ENCODE results near the gene GMPPA.

Gene GMPPA

DNA sequence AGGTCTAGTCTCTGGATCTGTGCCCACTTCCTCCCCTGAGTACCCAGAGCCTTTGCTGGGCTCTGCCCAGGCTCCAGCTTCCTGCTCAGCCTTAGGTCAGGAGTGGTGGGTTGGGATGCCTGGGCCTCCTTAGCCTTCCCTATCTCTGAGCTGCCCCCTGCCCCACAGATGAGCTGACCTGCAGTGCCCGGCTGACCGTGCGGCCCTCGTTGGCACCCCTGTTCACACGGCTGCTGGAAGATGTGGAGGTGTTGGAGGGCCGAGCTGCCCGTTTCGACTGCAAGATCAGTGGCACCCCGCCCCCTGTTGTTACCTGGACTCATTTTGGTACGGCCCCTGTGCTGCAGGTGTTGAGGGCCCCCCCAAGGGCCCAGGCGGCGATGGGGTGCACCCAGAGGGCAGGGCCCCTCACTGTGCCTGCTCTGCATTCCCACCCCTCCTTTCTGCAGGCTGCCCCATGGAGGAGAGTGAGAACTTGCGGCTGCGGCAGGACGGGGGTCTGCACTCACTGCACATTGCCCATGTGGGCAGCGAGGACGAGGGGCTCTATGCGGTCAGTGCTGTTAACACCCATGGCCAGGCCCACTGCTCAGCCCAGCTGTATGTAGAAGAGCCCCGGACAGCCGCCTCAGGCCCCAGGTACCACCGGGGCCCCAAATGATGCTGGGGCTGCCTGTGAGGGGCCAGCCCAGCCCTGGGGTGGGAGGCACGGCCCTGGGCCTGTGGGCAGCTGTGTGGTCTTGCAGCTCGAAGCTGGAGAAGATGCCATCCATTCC, 30.1 kb upstream of the GMPPA start:
- DNase-seq (ENCODE audit: low spot score): no peak

DNA sequence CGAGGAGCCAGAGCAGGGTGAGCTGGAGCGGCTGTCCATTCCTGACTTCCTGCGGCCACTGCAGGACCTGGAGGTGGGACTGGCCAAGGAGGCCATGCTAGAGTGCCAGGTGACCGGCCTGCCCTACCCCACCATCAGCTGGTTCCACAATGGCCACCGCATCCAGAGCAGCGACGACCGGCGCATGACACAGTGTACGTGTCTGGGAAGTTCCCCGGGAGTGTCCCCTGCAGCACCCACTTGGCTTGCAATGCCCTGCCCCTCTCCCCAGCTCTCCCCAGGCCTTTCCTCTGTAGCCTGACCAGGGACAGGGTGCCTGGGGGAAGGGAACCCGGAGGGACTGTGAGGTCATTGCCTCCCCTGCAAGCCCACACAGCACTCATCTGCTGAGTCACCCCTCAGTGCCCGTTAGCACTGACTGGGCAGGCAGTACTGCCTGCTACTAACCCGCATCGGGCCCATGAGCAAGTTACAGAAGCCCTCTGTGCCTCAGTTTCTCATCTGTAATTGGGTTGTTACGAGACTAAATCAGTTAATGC, 29.4 kb upstream of the GMPPA start:
- DNase-seq (ENCODE audit: low spot score): no peak

DNA sequence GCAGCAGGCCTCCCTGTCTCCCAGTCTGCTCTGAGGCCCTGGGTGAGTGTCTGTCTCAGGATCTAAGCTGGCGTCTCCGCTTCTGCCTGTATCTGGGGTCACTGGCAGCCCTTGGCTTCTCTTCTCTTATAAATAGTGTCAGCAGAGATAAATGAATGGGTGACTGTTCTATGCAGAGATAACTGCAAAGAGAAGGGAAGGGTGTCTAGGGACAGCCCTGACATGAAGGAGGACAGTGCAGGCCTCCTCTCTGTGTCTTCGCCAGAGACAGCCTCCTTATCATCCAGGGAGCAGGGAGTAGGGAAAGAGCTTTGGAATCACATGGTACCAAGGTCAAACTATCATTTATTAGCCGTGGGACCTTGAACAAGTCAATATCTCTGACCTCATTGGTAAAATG, 28.3 kb upstream of the GMPPA start:
- no peak for DNase-seq (ENCODE audit: low spot score)

DNA sequence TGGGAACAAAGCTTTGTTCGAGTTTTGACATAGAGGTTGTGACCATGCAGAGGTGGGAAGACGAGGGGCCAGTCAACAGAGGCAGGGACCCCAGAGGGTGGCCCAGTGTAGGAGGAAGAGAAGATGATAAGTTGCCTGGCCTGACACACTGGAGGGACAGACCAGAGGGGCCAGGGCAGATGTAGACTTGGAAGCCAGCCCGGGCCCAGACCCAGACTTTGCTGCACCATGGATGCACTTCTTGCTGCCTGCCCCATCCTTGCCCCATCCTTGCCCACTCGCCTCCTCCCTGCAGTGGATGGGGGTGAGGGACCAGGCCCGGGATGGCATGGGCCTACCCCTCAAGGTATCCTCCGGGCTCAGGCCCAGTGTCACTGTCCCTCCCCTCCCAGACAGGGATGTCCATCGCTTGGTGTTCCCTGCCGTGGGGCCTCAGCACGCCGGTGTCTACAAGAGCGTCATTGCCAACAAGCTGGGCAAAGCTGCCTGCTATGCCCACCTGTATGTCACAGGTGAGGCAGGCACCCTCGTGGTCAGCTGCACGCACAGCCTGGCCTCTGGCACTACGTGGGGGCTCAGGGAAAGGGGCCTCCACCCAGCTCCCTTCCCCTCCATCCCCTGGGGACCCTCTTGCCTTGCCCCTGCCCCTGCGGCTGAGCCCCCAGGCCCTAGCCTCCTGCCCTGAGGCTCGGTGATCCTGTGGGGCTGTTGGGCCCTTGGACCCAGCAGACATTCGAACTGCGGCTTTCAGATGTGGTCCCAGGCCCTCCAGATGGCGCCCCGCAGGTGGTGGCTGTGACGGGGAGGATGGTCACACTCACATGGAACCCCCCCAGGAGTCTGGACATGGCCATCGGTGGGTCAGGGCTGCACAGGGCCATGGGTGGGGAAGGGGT, 27.0 kb upstream of the GMPPA start:
- DNase-seq (ENCODE audit: low spot score): no peak

DNA sequence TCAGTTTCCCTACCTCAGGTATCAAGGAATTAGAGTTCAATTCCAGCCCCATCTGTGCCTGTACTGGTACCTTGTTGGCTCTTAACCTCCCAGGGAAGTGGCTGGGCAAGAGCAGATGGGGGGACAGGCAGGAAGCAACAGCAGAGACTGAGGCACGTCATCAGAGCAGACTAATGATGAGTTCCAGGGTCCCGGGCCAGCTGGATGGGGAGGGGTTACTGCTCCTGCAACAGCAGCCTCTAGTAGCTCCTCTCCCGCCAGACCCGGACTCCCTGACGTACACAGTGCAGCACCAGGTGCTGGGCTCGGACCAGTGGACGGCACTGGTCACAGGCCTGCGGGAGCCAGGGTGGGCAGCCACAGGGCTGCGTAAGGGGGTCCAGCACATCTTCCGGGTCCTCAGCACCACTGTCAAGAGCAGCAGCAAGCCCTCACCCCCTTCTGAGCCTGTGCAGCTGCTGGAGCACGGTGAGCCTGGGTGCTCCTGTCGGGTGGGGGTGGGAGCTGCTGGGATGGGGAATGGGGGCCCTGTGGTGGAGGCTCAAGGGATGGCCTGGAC, 26.0 kb upstream of the GMPPA start:
- no peak for DNase-seq (ENCODE audit: low spot score)

DNA sequence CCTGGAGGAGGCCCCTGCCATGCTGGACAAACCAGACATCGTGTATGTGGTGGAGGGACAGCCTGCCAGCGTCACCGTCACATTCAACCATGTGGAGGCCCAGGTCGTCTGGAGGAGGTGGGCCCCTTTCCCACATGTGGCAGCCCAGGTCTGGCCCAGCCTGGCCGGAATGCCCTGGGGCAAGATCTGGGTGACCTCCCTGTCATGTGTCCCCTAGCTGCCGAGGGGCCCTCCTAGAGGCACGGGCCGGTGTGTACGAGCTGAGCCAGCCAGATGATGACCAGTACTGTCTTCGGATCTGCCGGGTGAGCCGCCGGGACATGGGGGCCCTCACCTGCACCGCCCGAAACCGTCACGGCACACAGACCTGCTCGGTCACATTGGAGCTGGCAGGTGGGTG, 25.2 kb upstream of the GMPPA start:
- no peak for DNase-seq (ENCODE audit: low spot score)

DNA sequence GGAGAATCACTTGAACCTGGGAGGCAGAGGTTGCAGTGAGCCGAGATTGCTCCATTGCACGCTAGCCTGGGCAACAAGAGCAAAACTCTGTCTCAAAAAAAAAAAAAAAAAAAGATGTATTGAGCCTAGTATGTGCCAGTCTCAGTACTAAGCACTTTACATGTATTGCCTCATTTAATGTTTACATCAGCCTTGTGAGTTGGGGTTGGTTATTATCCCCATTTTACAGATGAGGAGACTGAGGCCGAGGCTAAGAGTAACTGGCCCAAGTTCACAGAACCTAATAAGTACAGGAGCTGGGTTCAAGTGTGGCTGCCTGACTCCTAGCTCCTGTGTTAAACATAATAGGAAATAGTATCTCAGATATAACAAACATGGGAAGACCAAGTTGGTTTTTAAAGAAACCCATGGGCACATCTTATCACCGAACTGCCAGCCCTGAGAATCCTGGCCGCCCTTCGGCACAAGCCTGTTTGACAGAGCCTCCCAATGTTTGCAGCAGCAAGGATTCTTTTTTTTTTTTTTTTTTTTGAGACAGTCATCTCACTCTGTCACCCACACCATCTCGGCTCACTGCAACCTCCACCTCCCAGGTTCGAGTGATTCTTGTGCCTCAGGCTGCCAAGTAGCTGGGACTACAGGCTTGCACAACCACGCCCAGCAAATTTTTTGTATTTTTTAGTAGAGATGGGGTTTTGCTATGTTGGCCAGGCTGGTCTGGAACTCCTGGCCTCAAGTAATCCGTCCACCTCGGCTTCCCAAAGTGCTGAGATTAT, 24.2 kb upstream of the GMPPA start:
- DNase-seq (ENCODE audit: low spot score): no peak

DNA sequence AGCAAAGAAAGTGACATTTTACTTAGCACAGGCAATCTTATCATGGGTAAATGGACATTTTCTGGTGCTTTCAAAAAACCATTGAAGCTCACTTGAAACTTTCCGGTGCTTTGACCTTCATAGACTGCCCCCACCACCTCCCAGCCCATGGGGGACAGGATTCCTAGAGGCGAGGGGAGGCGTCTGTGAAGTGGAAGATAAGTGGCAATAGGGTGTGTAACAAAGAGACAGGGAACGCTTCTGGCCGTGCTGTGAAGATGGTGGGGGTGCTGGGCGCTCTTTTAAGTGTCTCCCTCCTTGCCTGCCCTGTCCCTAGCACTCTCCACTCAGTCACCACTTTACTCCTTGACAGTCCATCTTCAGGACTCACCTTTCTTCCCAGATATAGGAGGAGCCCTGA, 23.4 kb upstream of the GMPPA start:
- DNase-seq (ENCODE audit: low spot score): no peak

DNA sequence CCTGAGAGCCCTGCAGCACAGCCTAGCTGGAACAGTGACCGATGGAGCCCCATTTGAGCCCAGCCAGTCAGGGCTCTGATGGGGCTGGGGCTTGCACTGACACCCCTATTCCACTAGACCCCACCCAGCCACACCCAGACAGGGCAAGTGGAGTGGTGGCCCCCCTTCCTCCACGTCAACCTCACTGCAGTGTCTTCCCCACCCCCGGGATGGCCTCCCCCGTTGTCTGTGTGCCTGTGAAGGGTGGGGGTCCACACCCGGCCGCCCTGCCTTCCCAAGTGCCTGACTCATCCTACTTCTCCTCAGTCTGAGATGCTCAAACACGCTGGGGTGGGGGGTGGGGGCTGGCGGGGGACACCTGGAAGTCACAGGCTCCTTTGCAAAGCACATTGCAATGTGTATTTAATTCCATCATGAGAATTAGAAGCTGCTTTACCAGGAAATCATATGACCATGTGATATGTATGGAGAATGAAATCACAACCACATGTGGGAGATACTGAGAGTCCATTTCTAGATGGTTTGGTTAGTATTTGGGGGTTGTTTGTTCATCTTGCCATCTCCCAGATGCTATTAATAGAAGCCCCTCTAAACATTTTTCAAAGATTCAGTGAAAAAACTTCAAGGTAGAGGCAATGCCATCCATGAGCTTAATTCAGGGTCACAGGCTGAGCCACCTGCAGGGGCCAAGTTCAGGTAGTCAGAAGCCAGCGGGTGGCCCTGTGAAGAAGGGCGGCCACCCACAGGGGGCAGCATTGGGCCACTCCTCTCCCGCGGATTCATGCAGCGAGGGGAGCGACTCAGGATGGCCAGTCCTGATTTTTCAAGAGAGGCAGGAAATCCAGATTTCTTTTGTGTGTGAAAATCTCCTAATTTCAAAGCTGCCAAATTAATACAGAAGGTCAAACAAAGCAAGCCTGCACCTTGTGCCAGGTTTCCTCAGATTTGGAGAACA, 22.7 kb upstream of the GMPPA start:
- DNase-seq (ENCODE audit: low spot score): peak; percentile 38

DNA sequence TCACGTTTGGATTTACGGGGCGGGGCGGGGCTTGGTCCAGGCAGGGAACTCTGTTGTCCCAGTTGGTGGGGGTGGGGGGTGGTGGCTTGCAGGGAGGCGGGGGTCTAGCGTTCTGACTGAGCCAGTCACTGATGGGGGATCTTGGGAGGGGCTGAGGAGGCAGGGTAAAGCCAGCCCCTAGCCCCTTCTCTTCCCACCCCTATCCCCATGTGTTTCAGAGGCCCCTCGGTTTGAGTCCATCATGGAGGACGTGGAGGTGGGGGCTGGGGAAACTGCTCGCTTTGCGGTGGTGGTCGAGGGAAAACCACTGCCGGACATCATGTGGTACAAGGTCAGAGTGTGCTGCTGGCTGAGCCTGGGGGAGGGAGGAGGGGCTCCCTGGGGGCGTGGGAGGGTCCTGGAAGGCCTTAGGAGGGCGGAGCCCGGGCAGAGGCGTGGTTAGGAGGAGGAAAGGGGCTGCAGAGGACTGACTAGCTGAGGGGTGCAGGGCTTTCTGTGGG, 22.0 kb upstream of the GMPPA start:
- DNase-seq (ENCODE audit: low spot score): no peak

DNA sequence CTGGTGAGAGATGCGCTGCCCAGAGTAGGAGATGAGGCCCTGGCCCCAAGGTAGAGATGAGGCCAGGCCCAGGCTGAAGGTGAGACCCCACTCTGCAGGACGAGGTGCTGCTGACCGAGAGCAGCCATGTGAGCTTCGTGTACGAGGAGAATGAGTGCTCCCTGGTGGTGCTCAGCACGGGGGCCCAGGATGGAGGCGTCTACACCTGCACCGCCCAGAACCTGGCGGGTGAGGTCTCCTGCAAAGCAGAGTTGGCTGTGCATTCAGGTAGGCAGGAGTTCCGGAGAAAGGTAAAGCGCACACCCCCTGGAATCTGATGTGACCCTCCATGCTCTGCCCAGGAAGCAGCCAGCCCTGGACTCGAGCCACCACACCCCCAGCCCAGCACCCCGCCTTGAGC, 21.5 kb upstream of the GMPPA start:
- DNase-seq (ENCODE audit: low spot score): no peak

DNA sequence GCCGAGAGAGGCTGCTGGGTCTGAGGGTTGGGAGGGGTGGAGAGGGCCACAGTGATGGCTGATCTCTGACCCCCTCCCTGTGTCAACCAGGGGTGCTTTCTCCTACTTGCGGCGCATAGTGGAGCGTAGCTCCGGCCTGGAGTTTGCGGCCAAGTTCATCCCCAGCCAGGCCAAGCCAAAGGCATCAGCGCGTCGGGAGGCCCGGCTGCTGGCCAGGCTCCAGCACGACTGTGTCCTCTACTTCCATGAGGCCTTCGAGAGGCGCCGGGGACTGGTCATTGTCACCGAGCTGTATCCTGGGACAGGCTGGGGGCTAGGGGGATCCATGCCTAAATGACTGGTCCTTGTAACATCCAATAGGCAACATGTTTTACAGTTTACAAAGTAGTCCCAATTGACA, 20.9 kb upstream of the GMPPA start:
- DNase-seq (ENCODE audit: low spot score): no peak

DNA sequence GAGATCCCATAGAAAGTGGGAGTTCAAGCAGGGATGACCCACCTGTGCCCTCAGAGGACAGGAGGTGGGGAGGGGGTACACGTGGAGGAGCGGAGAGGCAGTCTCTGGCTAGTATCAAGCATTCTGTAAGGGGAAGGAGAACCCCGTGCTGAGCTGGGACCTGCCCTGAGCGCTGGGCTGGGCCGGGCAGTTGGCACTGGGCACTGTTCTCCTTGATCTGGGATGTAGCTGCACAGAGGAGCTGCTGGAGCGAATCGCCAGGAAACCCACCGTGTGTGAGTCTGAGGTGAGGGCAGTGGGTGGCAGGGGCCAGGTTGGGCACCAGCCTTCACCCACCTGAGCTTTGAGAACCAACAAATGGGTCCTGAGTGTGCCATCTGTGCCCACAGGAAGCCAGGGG, 19.8 kb upstream of the GMPPA start:
- DNase-seq (ENCODE audit: low spot score): no peak

DNA sequence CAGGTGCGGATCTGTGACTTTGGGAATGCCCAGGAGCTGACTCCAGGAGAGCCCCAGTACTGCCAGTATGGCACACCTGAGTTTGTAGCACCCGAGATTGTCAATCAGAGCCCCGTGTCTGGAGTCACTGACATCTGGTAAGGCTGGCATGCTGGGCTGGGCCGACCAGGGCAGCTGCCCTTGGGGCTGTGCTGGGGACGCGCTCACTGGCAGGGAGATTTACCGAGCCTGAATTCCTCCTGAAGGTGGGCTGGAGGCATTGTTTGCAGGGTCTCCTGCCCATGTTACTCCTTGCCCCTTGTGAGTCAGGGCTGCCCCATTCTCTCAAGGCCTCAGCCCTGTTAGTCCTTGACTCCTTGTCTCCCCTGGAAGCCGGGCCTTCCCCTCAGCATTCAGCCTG, 18.7 kb upstream of the GMPPA start:
- no peak for DNase-seq (ENCODE audit: low spot score)

DNA sequence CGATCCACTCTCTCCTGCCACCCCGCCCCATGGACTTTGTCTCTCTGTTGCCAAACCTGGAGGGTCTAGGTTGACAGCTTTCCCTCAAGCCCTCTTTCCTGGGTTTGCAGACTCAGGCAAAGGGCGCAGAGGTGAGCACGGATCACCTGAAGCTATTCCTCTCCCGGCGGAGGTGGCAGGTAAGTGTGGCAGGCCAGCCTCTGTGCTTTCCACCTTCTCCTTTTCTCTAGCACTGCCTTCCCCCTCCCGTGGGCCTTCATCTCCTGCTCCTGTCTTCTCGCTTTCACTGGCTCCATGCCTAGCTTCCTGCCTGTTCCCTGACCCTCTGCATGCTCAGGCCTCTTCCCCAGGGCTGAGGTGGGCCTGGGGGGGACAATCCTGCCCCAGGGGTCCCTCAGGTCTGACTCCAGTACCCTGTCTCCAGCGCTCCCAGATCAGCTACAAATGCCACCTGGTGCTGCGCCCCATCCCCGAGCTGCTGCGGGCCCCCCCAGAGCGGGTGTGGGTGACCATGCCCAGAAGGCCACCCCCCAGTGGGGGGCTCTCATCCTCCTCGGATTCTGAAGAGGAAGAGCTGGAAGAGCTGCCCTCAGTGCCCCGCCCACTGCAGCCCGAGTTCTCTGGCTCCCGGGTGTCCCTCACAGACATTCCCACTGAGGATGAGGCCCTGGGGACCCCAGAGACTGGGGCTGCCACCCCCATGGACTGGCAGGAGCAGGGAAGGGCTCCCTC, 15.9 kb upstream of the GMPPA start:
- no peak for DNase-seq (ENCODE audit: low spot score)

DNA sequence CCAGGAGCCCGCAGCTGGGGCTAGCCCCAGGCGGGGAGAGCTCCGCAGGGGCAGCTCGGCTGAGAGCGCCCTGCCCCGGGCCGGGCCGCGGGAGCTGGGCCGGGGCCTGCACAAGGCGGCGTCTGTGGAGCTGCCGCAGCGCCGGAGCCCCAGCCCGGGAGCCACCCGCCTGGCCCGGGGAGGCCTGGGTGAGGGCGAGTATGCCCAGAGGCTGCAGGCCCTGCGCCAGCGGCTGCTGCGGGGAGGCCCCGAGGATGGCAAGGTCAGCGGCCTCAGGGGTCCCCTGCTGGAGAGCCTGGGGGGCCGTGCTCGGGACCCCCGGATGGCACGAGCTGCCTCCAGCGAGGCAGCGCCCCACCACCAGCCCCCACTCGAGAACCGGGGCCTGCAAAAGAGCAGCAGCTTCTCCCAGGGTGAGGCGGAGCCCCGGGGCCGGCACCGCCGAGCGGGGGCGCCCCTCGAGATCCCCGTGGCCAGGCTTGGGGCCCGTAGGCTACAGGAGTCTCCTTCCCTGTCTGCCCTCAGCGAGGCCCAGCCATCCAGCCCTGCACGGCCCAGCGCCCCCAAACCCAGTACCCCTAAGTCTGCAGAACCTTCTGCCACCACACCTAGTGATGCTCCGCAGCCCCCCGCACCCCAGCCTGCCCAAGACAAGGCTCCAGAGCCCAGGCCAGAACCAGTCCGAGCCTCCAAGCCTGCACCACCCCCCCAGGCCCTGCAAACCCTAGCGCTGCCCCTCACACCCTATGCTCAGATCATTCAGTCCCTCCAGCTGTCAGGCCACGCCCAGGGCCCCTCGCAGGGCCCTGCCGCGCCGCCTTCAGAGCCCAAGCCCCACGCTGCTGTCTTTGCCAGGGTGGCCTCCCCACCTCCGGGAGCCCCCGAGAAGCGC, 15.0 kb upstream of the GMPPA start:
- DNase-seq (ENCODE audit: low spot score): no peak

DNA sequence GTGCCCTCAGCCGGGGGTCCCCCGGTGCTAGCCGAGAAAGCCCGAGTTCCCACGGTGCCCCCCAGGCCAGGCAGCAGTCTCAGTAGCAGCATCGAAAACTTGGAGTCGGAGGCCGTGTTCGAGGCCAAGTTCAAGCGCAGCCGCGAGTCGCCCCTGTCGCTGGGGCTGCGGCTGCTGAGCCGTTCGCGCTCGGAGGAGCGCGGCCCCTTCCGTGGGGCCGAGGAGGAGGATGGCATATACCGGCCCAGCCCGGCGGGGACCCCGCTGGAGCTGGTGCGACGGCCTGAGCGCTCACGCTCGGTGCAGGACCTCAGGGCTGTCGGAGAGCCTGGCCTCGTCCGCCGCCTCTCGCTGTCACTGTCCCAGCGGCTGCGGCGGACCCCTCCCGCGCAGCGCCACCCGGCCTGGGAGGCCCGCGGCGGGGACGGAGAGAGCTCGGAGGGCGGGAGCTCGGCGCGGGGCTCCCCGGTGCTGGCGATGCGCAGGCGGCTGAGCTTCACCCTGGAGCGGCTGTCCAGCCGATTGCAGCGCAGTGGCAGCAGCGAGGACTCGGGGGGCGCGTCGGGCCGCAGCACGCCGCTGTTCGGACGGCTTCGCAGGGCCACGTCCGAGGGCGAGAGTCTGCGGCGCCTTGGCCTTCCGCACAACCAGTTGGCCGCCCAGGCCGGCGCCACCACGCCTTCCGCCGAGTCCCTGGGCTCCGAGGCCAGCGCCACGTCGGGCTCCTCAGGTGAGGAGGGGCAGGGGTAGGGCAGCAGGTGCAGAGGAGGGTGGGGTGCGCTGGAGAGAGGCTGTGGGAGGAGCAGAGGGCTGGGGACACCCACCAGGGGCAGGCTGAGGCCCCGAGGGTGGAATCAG, 14.1 kb upstream of the GMPPA start:
- no peak for DNase-seq (ENCODE audit: low spot score)

DNA sequence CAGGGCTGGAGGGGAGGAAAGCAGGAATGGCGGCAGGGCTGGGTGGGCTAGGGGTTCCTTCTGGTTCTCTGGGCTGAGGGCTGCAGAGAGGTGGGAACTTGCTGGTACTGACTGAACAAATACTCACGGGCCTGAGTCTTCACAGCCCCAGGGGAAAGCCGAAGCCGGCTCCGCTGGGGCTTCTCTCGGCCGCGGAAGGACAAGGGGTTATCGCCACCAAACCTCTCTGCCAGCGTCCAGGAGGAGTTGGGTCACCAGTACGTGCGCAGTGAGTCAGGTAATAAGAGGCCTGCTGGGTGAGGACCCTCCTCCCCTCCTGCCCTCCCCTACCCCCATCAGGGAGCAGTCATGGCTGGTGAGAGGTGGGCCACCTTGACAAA, 13.5 kb upstream of the GMPPA start:
- no peak for DNase-seq (ENCODE audit: low spot score)
